Duodenal mucosa (tissue), 2 donors: ENCODE data around the gene CCL20.
"Not testable (repeated sequence)": the region's sequence is repeated elsewhere in the genome, so short reads cannot be mapped to it uniquely, and the experiment has no call there.

Experiments
- H3K27ac ChIP-seq: one replicate; pipeline ENCODE4 v1.7.0; 2013; ENCODE audit warnings: low read depth, low read length
- H3K27me3 ChIP-seq, 2 donors: one replicate each; pipeline ENCODE4 v1.7.0; 2013; ENCODE audit warnings: low read length in 2 of 2, control low read depth in 1 of 2; ENCODE audit not compliant: insufficient read depth in 2 of 2, control insufficient read depth in 1 of 2
- H3K36me3 ChIP-seq, 2 donors: one replicate each; pipeline ENCODE4 v1.7.0; 2013; ENCODE audit warnings: low read length in 2 of 2, control low read depth in 1 of 2; ENCODE audit not compliant: insufficient read depth in 2 of 2, control insufficient read depth in 1 of 2
- H3K4me1 ChIP-seq, 2 donors: one replicate each; pipeline ENCODE4 v1.7.0; 2013; ENCODE audit warnings: low read length in 2 of 2, control low read depth in 1 of 2; ENCODE audit not compliant: insufficient read depth in 2 of 2, control insufficient read depth in 1 of 2
- H3K4me3 ChIP-seq, 2 donors: one replicate each; pipeline ENCODE4 v1.7.0; 2013; ENCODE audit warnings: low read length in 2 of 2, low read depth in 1 of 2
- H3K9ac ChIP-seq, 2 donors: one replicate each; pipeline ENCODE4 v1.7.0; 2013; ENCODE audit warnings: low read length in 2 of 2, low read depth in 1 of 2
- H3K9me3 ChIP-seq, 2 donors: one replicate each; pipeline ENCODE4 v1.7.0; 2013; ENCODE audit warnings: low read length in 2 of 2, control low read depth in 1 of 2; ENCODE audit not compliant: control insufficient read depth in 1 of 2

The CCL20 gene

GRCh38 chr2:227781841-227782240 lies 31.8 kb upstream of the CCL20 start:
- no peaks in the 10 kb centered on the region for H3K9me3 ChIP-seq
- no peaks in the 10 kb centered on the region for H3K36me3 ChIP-seq
- H3K27ac ChIP-seq = no peak overlapping the region
- H3K4me3 ChIP-seq = peak overlapping the region; percentile 19 to 38
- peaks cover 23 to 29% of the 10 kb centered on the region in 2 donors for H3K4me1 ChIP-seq
- no peaks in the 10 kb centered on the region for H3K27me3 ChIP-seq
- H3K9ac ChIP-seq = no peak overlapping the region

- Histone ChIP-seq H3K27me3 (no peaks in the 10 kb centered on the region), H3K4me1 (peaks cover 23 to 29% of the 10 kb centered on the region in 2 donors), H3K27ac (no peak overlapping the region), H3K9ac (no peak overlapping the region), H3K36me3 (no peaks in the 10 kb centered on the region), H3K9me3 (no peaks in the 10 kb centered on the region), H3K4me3 (no peak overlapping the region)
Measured at GRCh38 chr2:227782804-227783203, 30.8 kb upstream of the CCL20 start.

- Histone ChIP-seq H3K4me1 (peaks cover 23 to 29% of the 10 kb centered on the region in 2 donors), H3K27ac (no peak overlapping the region), H3K9ac (no peak overlapping the region), H3K9me3 (no peaks in the 10 kb centered on the region), H3K27me3 (no peaks in the 10 kb centered on the region), H3K36me3 (no peaks in the 10 kb centered on the region), H3K4me3 (peak overlapping the region; percentile 23 to 28)
Measured at GRCh38 chr2:227783404-227784138, 30.1 kb upstream of the CCL20 start.

- Histone ChIP-seq H3K4me3 (no peak overlapping the region), H3K4me1 (peaks cover 23 to 29% of the 10 kb centered on the region in 2 donors), H3K27me3 (no peaks in the 10 kb centered on the region), H3K9me3 (no peaks in the 10 kb centered on the region), H3K36me3 (no peaks in the 10 kb centered on the region), H3K27ac (no peak overlapping the region), H3K9ac (no peak overlapping the region)
Measured at GRCh38 chr2:227785293-227785692, 28.3 kb upstream of the CCL20 start.

- no peaks in the 10 kb centered on the region for H3K27me3 ChIP-seq
- peaks cover 10 to 17% of the 10 kb centered on the region in 2 donors for H3K4me1 ChIP-seq
- no peak overlapping the region for H3K9ac ChIP-seq
- H3K27ac ChIP-seq = no peak overlapping the region
- no peaks in the 10 kb centered on the region for H3K36me3 ChIP-seq
- no peaks in the 10 kb centered on the region for H3K9me3 ChIP-seq
- no peak overlapping the region for H3K4me3 ChIP-seq
Measured at GRCh38 chr2:227788561-227789018, 25.1 kb upstream of the CCL20 start.

- no peaks in the 10 kb centered on the region for H3K9me3 ChIP-seq
- H3K4me1 ChIP-seq = peaks cover 10 to 17% of the 10 kb centered on the region in 2 donors
- no peak overlapping the region for H3K9ac ChIP-seq
- H3K27ac ChIP-seq = no peak overlapping the region
- H3K4me3 ChIP-seq = no peak overlapping the region
- H3K36me3 ChIP-seq = no peaks in the 10 kb centered on the region
- no peaks in the 10 kb centered on the region for H3K27me3 ChIP-seq
Measured at GRCh38 chr2:227789803-227790202, 23.8 kb upstream of the CCL20 start.

- no peaks in the 10 kb centered on the region for H3K27me3 ChIP-seq
- no peaks in the 10 kb centered on the region for H3K9me3 ChIP-seq
- H3K4me3 ChIP-seq = no peak overlapping the region
- no peaks in the 10 kb centered on the region for H3K36me3 ChIP-seq
- H3K27ac ChIP-seq = no peak overlapping the region
- H3K9ac ChIP-seq = no peak overlapping the region
- peaks cover 9 to 13% of the 10 kb centered on the region in 2 donors for H3K4me1 ChIP-seq
Measured at GRCh38 chr2:227793148-227793712, 20.4 kb upstream of the CCL20 start.

GRCh38 chr2:227796045-227796711 lies 17.5 kb upstream of the CCL20 start:
- H3K27me3 ChIP-seq = no peaks in the 10 kb centered on the region
- peaks cover 15 to 20% of the 10 kb centered on the region in 2 donors for H3K4me1 ChIP-seq
- H3K4me3 ChIP-seq = no peak overlapping the region
- no peaks in the 10 kb centered on the region for H3K36me3 ChIP-seq
- H3K27ac ChIP-seq = peak overlapping the region; percentile 59
- H3K9ac ChIP-seq = peak overlapping the region in 1 of 2 donors; percentile 36
- H3K9me3 ChIP-seq = no peaks in the 10 kb centered on the region

GRCh38 chr2:227796768-227797167 lies 16.9 kb upstream of the CCL20 start:
- H3K27ac ChIP-seq = peak overlapping the region; percentile 54
- peaks cover 15 to 20% of the 10 kb centered on the region in 2 donors for H3K4me1 ChIP-seq
- not testable (repeated sequence) for H3K9ac ChIP-seq

GRCh38 chr2:227799202-227799601 lies 14.4 kb upstream of the CCL20 start:
- Histone ChIP-seq H3K9me3 (no peaks in the 10 kb centered on the region), H3K4me3 (no peak overlapping the region), H3K27me3 (no peaks in the 10 kb centered on the region), H3K27ac (peak overlapping the region; percentile 41), H3K36me3 (no peaks in the 10 kb centered on the region), H3K4me1 (peaks cover 10 to 15% of the 10 kb centered on the region in 2 donors), H3K9ac (no peak overlapping the region)

More at GRCh38 chr2:227796768-227797167, 16.9 kb upstream of the CCL20 start:
- not testable (repeated sequence) for H3K27me3 ChIP-seq, H3K4me3 ChIP-seq, H3K9me3 ChIP-seq, H3K36me3 ChIP-seq
